GM10847 (cell line): Measurements from ENCODE around the gene FGFBP3.
A peak's percentile ranks its signal among the peaks of the same experiment; 100 is the strongest.

ENCODE experiments used
- POLR2A ChIP-seq: IDR thresholded peaks from 2 replicates; pipeline ENCODE4 v1.6.1; 2011; ENCODE audit not compliant: insufficient read length; ENCODE audit errors: extremely low read depth

FGFBP3 gene

GRCh38 chr10:91909117-91909677, at the start of gene FGFBP3:
Gene FGFBP3 (minus strand): TSS chr10:91909486. CDS start chr10:91908969, 517 bp downstream.
- no peak for TF ChIP-seq POLR2A

DNA sequence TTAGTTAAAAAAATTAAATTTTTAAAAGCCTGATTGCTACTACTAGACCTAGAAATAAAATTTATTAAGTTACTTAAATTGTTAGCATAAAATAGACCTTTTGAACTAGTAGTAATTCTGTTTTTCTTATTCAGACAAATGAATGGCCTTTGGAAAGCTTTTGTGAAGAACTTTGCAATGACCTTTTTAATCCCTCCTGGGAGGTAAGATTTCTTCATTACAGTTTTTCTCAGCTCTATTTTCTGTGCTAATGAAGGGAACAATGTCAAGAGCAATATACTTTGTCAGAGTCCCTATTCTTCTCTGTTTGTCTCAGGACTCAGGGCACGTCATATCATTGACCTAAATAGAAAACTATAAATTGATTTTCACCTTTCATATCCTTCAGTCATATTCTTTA, 47.8 kb upstream of the FGFBP3 start:
- no peak for TF ChIP-seq POLR2A

- no peak for TF ChIP-seq POLR2A
Measured at GRCh38 chr10:91955114-91955513, 45.8 kb upstream of the FGFBP3 start.

DNA sequence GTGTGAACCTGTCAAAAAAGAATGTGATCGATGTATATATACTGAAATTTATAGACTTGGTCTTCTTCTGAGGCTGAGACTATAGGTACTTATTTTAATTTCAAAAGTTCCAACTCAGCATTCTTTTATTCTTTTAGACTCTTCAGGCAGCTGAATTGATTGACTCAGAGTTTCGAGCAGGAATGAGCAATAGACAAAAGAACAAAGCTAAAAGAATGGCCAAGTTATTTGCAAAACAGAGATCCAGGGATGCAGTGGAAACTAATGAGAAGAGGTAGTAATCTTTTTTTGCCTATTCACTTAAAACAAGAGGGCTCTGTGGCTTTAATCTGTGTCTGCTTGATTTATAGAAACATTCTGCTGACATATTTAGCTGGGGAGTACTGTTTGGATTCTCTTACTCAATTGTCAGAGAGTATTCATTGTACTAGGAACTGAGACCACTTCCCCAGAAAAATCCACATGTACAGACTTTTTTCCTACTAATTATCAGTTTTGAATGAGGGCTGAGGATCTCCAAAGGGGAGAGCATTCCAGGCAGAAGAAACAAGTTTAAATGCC, 44.4 kb upstream of the FGFBP3 start:
- TF ChIP-seq POLR2A: no peak

DNA sequence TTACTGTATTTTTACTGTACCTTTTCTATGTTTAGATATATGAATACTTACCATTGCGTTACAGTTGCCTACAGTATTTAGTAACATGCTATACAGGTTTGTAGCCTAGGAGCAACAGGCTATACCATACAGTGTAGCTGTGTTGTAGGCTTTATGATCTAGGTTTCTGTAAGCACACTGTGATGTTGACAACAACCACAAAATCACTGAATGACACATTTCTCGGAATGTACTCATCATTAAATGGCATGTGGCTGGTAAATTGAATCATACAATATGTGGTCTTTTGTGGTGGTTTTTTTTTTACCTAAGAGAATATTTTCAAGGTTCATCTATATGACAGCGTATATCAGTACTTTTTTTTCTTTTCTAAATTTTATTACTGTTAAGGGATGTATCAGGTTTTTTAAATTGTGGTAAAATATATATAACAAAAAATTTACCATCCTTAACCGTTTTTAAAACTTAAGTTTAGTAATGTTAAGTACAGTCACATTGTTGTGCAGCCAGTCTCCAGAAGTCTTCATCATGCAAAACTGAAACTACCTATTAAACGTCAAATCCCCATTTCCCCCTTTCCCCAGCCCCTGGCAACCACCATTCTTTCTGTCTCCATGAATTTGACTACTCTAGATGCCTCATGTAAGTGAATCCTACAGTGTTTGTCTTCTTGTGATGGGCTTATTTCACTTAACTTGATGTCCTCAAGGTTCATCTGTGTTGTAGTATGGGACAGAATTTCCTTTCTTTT, 35.8 kb upstream of the FGFBP3 start:
- TF ChIP-seq POLR2A: no peak

GRCh38 chr10:91941426-91941825, 32.1 kb upstream of the FGFBP3 start:
- TF ChIP-seq POLR2A: no peak

- TF ChIP-seq POLR2A: no peak
Measured at GRCh38 chr10:91939653-91940052, 30.4 kb upstream of the FGFBP3 start.

DNA sequence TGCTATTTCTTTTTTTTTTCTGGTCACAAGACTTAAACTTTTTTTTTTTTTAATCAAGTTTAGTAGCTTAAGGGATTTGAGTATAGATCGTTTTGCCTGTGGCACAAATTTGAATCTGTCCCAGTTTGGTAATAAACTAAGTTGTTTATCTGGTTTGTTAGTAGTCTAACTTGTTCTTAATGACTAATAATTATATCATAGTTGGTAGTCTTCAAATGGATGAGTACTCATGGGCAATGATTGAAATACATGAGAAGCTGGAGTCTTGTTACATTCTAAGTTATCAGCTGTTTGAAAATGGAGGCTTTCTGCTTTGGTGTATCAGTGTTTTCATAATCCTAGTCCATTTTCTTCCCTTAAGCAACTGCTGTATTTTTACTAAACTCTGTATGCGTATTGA, 26.6 kb upstream of the FGFBP3 start:
- TF ChIP-seq POLR2A: no peak

GRCh38 chr10:91932737-91933136, 23.5 kb upstream of the FGFBP3 start:
- no peak for TF ChIP-seq POLR2A

DNA sequence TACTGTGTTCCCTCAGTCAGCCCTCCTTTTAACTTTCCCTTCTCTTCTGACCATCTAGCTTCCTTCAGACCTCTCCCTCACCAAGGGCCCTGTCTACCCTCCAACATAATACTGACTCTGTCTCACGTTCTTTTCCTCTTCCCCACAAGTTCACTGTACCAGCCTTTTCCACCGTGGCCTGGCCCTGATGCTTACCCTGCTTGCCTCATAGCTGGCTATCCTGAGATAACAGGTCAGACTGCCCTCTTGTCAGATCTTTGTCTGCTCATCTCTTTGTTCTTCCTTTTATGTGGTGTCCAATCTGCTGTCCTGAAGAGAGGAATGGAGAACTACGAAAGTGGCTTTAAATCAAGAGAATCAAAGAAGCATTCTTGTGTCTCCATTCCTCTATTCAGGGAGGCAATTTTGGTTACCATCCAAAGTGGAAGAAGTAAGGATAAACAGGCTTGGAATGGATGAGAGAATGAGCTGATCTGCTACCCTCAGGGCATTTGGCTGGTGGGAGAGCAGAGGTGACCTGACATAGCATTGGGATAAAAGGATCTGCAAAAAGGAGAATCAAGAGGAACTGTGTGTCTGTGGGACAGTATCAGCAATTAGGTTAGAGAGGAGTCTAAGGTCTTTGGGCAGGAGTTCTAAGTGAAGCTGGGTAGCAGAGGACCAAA, 22.4 kb upstream of the FGFBP3 start:
- TF ChIP-seq POLR2A: no peak

DNA sequence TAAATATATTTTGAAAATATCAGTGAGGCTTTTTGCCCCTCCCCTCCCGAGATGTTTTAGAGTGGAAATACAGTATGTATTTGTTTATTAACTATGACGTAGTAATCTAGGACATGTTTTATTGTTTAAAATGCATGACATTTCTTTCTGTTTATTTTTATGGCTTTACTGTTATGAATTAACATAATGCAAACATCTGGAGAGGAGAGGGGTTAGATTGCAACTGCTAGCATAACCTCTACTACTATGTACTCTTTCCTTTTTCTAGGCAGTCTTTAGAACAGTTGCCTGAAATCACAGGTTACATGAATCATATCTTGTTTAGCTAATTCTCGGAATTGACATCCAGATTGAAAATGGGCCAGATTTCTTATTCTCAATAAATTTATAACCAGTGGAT, 21.7 kb upstream of the FGFBP3 start:
- no peak for TF ChIP-seq POLR2A

- TF ChIP-seq POLR2A: no peak
Measured at GRCh38 chr10:91925022-91925320, 15.7 kb upstream of the FGFBP3 start.

GRCh38 chr10:91924212-91925021, 15.1 kb upstream of the FGFBP3 start:
- TF ChIP-seq POLR2A: no peak

GRCh38 chr10:91923371-91924211, 14.3 kb upstream of the FGFBP3 start, which contains the start of gene BTAF1:
Gene BTAF1 (plus strand): TSS chr10:91923770. CDS start chr10:91924077, 307 bp downstream.
- TF ChIP-seq POLR2A: peak; percentile 92
